Kidney (tissue), 14 donors: ENCODE measurements around the gene FMNL2. TPM values are rescaled to one million over a fixed set of nuclear protein-coding genes. Genes with fewer than 3 reads are reported as not detected.

Experiments used
- DNase-seq, 5 donors: peaks; one replicate each; pipeline ENCODE4 v3.0.0-alpha.2; 2013 to 2020
- FAIRE-seq: peaks from 2 replicates; lab custom pipeline; 2012; peaks lifted over from hg19 to GRCh38; lab: Jason Lieb, UNC
- H3K27ac ChIP-seq, 2 donors: one replicate each; pipeline ENCODE4 v1.7.0; 2013; ENCODE audit warnings: low read depth in 2 of 2, low read length in 2 of 2, inconsistent platforms in 1 of 2
- H3K27me3 ChIP-seq: one replicate; pipeline ENCODE4 v1.7.1; 2013; ENCODE audit warnings: low read length, inconsistent platforms; ENCODE audit not compliant: control insufficient read depth, insufficient read depth
- H3K36me3 ChIP-seq, 3 donors: one replicate each; pipeline versions ENCODE4 v1.7.0 to v1.7.1; 2013; ENCODE audit warnings: low read length in 3 of 3, control low read depth in 1 of 3, inconsistent platforms in 1 of 3; ENCODE audit not compliant: insufficient read depth in 3 of 3, control insufficient read depth in 2 of 3
- H3K4me1 ChIP-seq, 3 donors: one replicate each; pipeline versions ENCODE4 v1.7.0 to v1.7.1; 2013; ENCODE audit warnings: low read length in 3 of 3, inconsistent platforms in 1 of 3, low read depth in 1 of 3; ENCODE audit not compliant: control insufficient read depth in 2 of 3, insufficient read depth in 2 of 3
- H3K4me3 ChIP-seq, 3 donors: one replicate each; pipeline versions ENCODE4 v1.7.0 to v1.8.1; 2013; ENCODE audit warnings: low read length in 3 of 3, control low read depth in 1 of 3, inconsistent platforms in 1 of 3
- H3K9ac ChIP-seq, 3 donors: one replicate each; pipeline versions ENCODE4 v1.7.0 to v1.7.1; 2013; ENCODE audit warnings: low read length in 3 of 3, control low read depth in 1 of 3, inconsistent platforms in 1 of 3
- H3K9me3 ChIP-seq, 3 donors: one replicate each; pipeline versions ENCODE4 v1.7.0 to v1.7.1; 2013; ENCODE audit warnings: low read length in 3 of 3, control low read depth in 1 of 3, inconsistent platforms in 1 of 3; ENCODE audit not compliant: control insufficient read depth in 2 of 3, insufficient read depth in 1 of 3
- intact Hi-C: fragments of 100-400 bp; cut with DNase I; formaldehyde crosslinking; loops from one replicate; pipeline ENCODE4 v1.11.1; 2022
- polyA plus RNA-seq: library from polyadenylated mRNA; stranded (reverse); fragments of 350-450 nt; fragmentation: Illumina TruSeq; extraction: RNeasy Lipid Tissue Mini Kit (QIAGEN cat#74804); gene quantifications from one replicate; pipeline ENCODE4 v1.2.3, GENCODE V29; 2014; ENCODE audit warnings: low read depth, low replicate concordance; ENCODE audit not compliant: insufficient read depth
- total RNA-seq: library from RNA; stranded (reverse); fragmentation: NEBNext Ultra II Directional; extraction: Animal tissue kit (Norgen Biotek cat#: 25700); gene quantifications from one replicate; pipeline ENCODE4 v1.2.1, GENCODE V29; 2021
- TF ChIP-seq, protein P1 (sequence below): IDR thresholded peaks from 3 replicates; pipeline ENCODE4 v1.5.1; 2012; ENCODE audit warnings: mild to moderate bottlenecking, moderate library complexity, borderline replicate concordance; ENCODE audit not compliant: insufficient read depth; ENCODE audit errors: extremely low read depth
- donor health status: control.
- donor health status: control.
- donor health status: control.
- donor health status: control.
- donor health status: control.
- donor health status: DM: yes; HTN: yes; CAD: no.
- donor health status: Normal renal cell carcinoma (clear cell type).

Gene FMNL2
- total and polyA plus RNA-seq, 2 donors from 2014 or later: 10.7 to 39.1 TPM

GRCh38 chr2:152695763-152696162, 360.8 kb downstream of the FMNL2 start:
- TF ChIP-seq, protein P1, sequence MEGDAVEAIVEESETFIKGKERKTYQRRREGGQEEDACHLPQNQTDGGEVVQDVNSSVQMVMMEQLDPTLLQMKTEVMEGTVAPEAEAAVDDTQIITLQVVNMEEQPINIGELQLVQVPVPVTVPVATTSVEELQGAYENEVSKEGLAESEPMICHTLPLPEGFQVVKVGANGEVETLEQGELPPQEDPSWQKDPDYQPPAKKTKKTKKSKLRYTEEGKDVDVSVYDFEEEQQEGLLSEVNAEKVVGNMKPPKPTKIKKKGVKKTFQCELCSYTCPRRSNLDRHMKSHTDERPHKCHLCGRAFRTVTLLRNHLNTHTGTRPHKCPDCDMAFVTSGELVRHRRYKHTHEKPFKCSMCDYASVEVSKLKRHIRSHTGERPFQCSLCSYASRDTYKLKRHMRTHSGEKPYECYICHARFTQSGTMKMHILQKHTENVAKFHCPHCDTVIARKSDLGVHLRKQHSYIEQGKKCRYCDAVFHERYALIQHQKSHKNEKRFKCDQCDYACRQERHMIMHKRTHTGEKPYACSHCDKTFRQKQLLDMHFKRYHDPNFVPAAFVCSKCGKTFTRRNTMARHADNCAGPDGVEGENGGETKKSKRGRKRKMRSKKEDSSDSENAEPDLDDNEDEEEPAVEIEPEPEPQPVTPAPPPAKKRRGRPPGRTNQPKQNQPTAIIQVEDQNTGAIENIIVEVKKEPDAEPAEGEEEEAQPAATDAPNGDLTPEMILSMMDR: no peak
- no peak overlapping the region for H3K9ac ChIP-seq
- no peak overlapping the region for H3K27ac ChIP-seq
- H3K4me3 ChIP-seq: no peak overlapping the region
- H3K9me3 ChIP-seq: no peaks in the 10 kb centered on the region
- H3K27me3 ChIP-seq: no peaks in the 10 kb centered on the region
- DNase-seq (no peak), FAIRE-seq (no peak)
- H3K4me1 ChIP-seq: no peaks in the 10 kb centered on the region
- intact Hi-C loops: no loop called here
- peaks cover 0 to 8% (median 2%) of the 10 kb centered on the region in 3 donors for H3K36me3 ChIP-seq

GRCh38 chr2:152696476-152696875, 361.5 kb downstream of the FMNL2 start:
- FAIRE-seq: no peak
- intact Hi-C loops: no loop called here

More at GRCh38 chr2:152696476-152696875, 361.5 kb downstream of the FMNL2 start:
- Histone ChIP-seq H3K4me1 (no peaks in the 10 kb centered on the region), H3K27ac (no peak overlapping the region), H3K27me3 (no peaks in the 10 kb centered on the region), H3K4me3 (no peak overlapping the region), H3K36me3 (peaks cover 0 to 8% (median 4%) of the 10 kb centered on the region in 3 donors), H3K9ac (no peak overlapping the region), H3K9me3 (no peaks in the 10 kb centered on the region)
- DNase-seq: no peak
- TF ChIP-seq, protein P1: no peak

Other genes with a start within 250 kb of the FMNL2 start
- gene CACNB4, start 236.1 kb upstream of the FMNL2 start, total RNA-seq: 2.2 TPM
- gene CACNB4, start 236.1 kb upstream of the FMNL2 start, polyA plus RNA-seq: 1.3 TPM
- 41.1 TPM for gene STAM2, start 159.4 kb upstream of the FMNL2 start, total RNA-seq
- gene STAM2, start 159.4 kb upstream of the FMNL2 start, polyA plus RNA-seq: 12.5 TPM